Measurements from ENCODE around the gene LCN12. TPM values are rescaled to one million over a fixed set of nuclear protein-coding genes. Genes with fewer than 3 reads are reported as not detected.

Gene LCN12
- total RNA-seq, 1 donor from 2014 or later, result 2.1 TPM

- Mint-ChIP-seq H3K9me3 (no peaks in the 10 kb centered on the region), H3K27ac (no peak overlapping the region), H3K36me3 (ENCODE audit: low read depth) (no peaks in the 10 kb centered on the region), H3K4me3 (ENCODE audit: low read depth) (no peak overlapping the region), H3K4me1 (ENCODE audit: low read depth) (peaks cover 9% of the 10 kb centered on the region), H3K27me3 (ENCODE audit: low read depth) (peaks cover 2% of the 10 kb centered on the region)
- no peak for DNase-seq (ENCODE audit: low spot score)
- intact Hi-C loops (cut with micrococcal nuclease), result loop anchor here (10.0 kb wide), 1 partner anchor 485 kb away; the partner anchor contains the start of gene NSMF
These were observed 17.7 kb downstream of the LCN12 start for GRCh38 chr9:136969774-136970173.

- no peaks in the 10 kb centered on the region for H3K36me3 Mint-ChIP-seq (ENCODE audit: low read depth)
- no peak for DNase-seq (ENCODE audit: low spot score)
- H3K27ac Mint-ChIP-seq, result no peak overlapping the region
- H3K4me1 Mint-ChIP-seq (ENCODE audit: low read depth), result peaks cover 12% of the 10 kb centered on the region
- H3K27me3 Mint-ChIP-seq (ENCODE audit: low read depth), result peaks cover 2% of the 10 kb centered on the region
- no peaks in the 10 kb centered on the region for H3K9me3 Mint-ChIP-seq
- H3K4me3 Mint-ChIP-seq (ENCODE audit: low read depth), result no peak overlapping the region
- intact Hi-C loops (cut with micrococcal nuclease), result loop anchor here (10.0 kb wide), 1 partner anchor 484 kb away; the partner anchor contains the start of gene NSMF
These were observed 18.3 kb downstream of the LCN12 start for GRCh38 chr9:136970361-136970760.

DNA sequence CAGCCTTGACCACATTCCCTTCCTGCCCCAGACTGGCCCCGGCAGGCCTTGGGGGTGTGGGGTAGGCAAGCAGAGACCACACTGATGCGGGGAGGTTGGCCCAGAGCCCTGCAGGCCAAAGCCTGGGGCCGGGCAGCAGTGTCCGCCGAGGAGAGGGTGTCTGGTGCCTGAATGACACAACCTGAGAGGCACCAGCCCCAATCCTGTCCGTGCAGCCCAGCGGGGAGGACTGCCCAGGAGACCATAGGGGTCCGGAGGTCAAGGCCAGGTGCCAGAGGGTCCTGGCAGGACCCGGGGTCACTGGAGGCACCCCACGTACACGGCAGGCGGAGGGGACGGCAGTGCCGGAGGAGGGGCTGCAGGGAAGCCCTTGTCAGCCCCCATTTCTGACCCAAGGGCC lies 19.7 kb downstream of the LCN12 start:
- H3K4me1 Mint-ChIP-seq (ENCODE audit: low read depth), result peaks cover 7% of the 10 kb centered on the region
- no peaks in the 10 kb centered on the region for H3K9me3 Mint-ChIP-seq
- intact Hi-C loops (cut with micrococcal nuclease), result loop anchor here (10.0 kb wide), 1 partner anchor 483 kb away; the partner anchor contains the start of gene NSMF
- H3K4me3 Mint-ChIP-seq (ENCODE audit: low read depth), result no peak overlapping the region
- H3K27me3 Mint-ChIP-seq (ENCODE audit: low read depth), result no peaks in the 10 kb centered on the region
- no peak for DNase-seq (ENCODE audit: low spot score)
- no peak overlapping the region for H3K27ac Mint-ChIP-seq
- H3K36me3 Mint-ChIP-seq (ENCODE audit: low read depth), result no peaks in the 10 kb centered on the region

DNA sequence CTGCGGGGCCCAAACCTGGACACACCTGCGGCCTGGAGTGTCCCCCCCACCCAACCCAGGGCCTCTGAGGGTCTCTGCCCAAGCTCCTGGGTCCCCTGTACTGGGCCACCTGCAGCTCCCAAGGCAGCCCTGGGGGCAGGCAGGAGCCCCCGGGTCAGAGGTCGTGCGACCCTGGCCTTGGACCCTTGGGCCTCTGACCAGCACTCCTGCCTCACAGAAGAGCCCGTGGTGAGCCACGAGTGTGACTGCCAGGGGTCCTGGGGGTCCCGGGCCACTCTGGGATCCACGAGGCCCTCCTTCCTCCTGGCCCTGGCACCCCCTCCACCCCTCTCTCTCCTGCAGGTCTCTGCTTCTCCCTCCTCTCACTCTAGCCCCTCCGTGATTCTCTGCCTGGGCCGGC lies 20.3 kb downstream of the LCN12 start:
- DNase-seq (ENCODE audit: low spot score), result no peak
- intact Hi-C loops (cut with micrococcal nuclease), result loop anchor here (10.0 kb wide), 1 partner anchor 482 kb away; the partner anchor contains the start of gene NSMF
- Mint-ChIP-seq H3K4me3 (ENCODE audit: low read depth) (no peak overlapping the region), H3K27me3 (ENCODE audit: low read depth) (no peaks in the 10 kb centered on the region), H3K4me1 (ENCODE audit: low read depth) (peaks cover 7% of the 10 kb centered on the region), H3K27ac (no peak overlapping the region), H3K36me3 (ENCODE audit: low read depth) (no peaks in the 10 kb centered on the region), H3K9me3 (no peaks in the 10 kb centered on the region)

- Mint-ChIP-seq H3K4me1 (ENCODE audit: low read depth) (peaks cover 7% of the 10 kb centered on the region), H3K9me3 (no peaks in the 10 kb centered on the region), H3K4me3 (ENCODE audit: low read depth) (no peak overlapping the region), H3K27ac (no peak overlapping the region), H3K27me3 (ENCODE audit: low read depth) (no peaks in the 10 kb centered on the region), H3K36me3 (ENCODE audit: low read depth) (no peaks in the 10 kb centered on the region)
- intact Hi-C loops (cut with micrococcal nuclease), result loop anchor here (10.0 kb wide), 1 partner anchor 482 kb away; the partner anchor contains the start of gene NSMF
- no peak for DNase-seq (ENCODE audit: low spot score)
These were observed 20.7 kb downstream of the LCN12 start for GRCh38 chr9:136972743-136973142.

DNA sequence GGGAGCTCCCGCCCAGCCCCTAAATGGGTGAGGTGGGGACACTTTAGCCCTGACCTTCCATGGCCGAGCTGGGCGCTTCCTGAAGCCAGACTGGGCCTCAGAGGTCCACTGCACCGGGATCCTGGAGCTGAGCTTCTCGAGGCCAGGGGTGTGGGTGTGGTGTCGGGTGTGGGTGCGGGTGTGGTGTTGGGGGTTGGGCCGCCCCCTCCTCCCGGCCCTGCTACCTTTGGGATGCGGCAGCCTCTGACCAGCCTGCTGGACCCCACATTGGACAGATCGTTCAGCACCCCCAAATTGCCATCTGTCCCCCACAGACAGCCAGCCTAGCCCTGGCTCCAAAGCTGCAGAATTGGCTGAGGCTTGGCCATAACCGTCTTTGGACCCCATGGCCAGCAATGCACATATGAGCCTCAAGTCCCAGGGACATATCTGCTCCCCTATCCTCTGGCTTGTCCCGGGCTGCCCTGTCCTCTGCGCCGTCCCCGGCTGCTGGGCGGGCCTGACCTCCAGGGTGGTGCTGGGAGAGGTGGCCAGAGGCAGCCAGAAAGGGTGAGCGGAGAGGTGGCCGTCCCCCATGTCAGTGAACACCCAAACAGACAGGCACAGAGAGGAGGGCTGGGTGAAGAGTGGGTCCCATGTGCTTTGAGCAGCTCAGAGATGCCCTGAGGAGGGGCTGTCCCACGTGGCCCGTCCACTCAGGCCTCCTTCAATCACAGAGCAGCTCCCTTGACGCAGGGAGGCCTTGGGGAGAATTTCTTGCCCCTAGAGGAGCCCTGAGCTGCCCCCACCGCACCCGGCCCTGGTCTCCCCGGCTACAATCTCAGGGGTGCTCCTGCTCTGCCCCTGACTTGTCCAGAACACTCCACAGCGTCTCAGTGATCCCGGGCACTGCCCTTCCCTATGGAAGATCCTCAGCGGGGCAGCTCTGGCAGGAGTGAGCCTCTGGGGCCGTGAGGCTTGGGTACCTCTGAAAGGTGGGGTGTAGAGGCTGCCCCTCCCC lies 21.8 kb downstream of the LCN12 start:
- Mint-ChIP-seq H3K4me3 (ENCODE audit: low read depth) (no peak overlapping the region), H3K27ac (no peak overlapping the region), H3K4me1 (ENCODE audit: low read depth) (peaks cover 7% of the 10 kb centered on the region), H3K27me3 (ENCODE audit: low read depth) (no peaks in the 10 kb centered on the region), H3K9me3 (no peaks in the 10 kb centered on the region), H3K36me3 (ENCODE audit: low read depth) (no peaks in the 10 kb centered on the region)
- intact Hi-C loops (cut with micrococcal nuclease), result loop anchor here (10.0 kb wide), 1 partner anchor 481 kb away; the partner anchor contains the start of gene NSMF
- DNase-seq (ENCODE audit: low spot score), result no peak

GRCh38 chr9:136974817-136975535 lies 22.9 kb downstream of the LCN12 start:
- no peak overlapping the region for H3K4me3 Mint-ChIP-seq (ENCODE audit: low read depth)
- H3K27me3 Mint-ChIP-seq (ENCODE audit: low read depth), result no peaks in the 10 kb centered on the region
- DNase-seq (ENCODE audit: low spot score), result no peak
- H3K4me1 Mint-ChIP-seq (ENCODE audit: low read depth), result peaks cover 7% of the 10 kb centered on the region
- H3K36me3 Mint-ChIP-seq (ENCODE audit: low read depth), result no peaks in the 10 kb centered on the region
- intact Hi-C loops (cut with micrococcal nuclease), result loop anchor here (10.0 kb wide), 1 partner anchor 480 kb away; the partner anchor contains the start of gene NSMF
- no peaks in the 10 kb centered on the region for H3K9me3 Mint-ChIP-seq
- H3K27ac Mint-ChIP-seq, result no peak overlapping the region

GRCh38 chr9:136975644-136976043 lies 23.6 kb downstream of the LCN12 start:
- H3K4me3 Mint-ChIP-seq (ENCODE audit: low read depth), result no peak overlapping the region
- no peaks in the 10 kb centered on the region for H3K27me3 Mint-ChIP-seq (ENCODE audit: low read depth)
- H3K36me3 Mint-ChIP-seq (ENCODE audit: low read depth), result no peaks in the 10 kb centered on the region
- intact Hi-C loops (cut with micrococcal nuclease), result loop anchor here (10.0 kb wide), 1 partner anchor 479 kb away; the partner anchor contains the start of gene NSMF
- H3K4me1 Mint-ChIP-seq (ENCODE audit: low read depth), result peaks cover 7% of the 10 kb centered on the region
- H3K9me3 Mint-ChIP-seq, result no peaks in the 10 kb centered on the region
- no peak overlapping the region for H3K27ac Mint-ChIP-seq
- no peak for DNase-seq (ENCODE audit: low spot score)

- H3K27me3 Mint-ChIP-seq (ENCODE audit: low read depth), result no peaks in the 10 kb centered on the region
- intact Hi-C loops (cut with micrococcal nuclease), result loop anchor here (10.0 kb wide), 1 partner anchor 478 kb away; the partner anchor contains the start of gene NSMF
These were observed 25.1 kb downstream of the LCN12 start, which contains the start of gene PTGDS for GRCh38 chr9:136977223-136977622. Gene PTGDS (plus strand): TSS chr9:136977504. CDS start chr9:136977579, 75 bp downstream.

GRCh38 chr9:136977649-136978072 lies 25.6 kb downstream of the LCN12 start:
- Mint-ChIP-seq H3K27ac (no peak overlapping the region), H3K4me3 (ENCODE audit: low read depth) (no peak overlapping the region), H3K4me1 (ENCODE audit: low read depth) (peaks cover 7% of the 10 kb centered on the region), H3K9me3 (no peaks in the 10 kb centered on the region), H3K36me3 (ENCODE audit: low read depth) (no peaks in the 10 kb centered on the region), H3K27me3 (ENCODE audit: low read depth) (no peaks in the 10 kb centered on the region)
- DNase-seq (ENCODE audit: low spot score), result no peak
- intact Hi-C loops (cut with micrococcal nuclease), result loop anchor here (1.0 to 10.0 kb wide), 2 partner anchors 45 to 477 kb away; partner anchors contain the start of gene NSMF

More at GRCh38 chr9:136977223-136977622, 25.1 kb downstream of the LCN12 start, which contains the start of gene PTGDS:
- H3K4me3 Mint-ChIP-seq (ENCODE audit: low read depth), result no peak within 1 kb of the TSS
- H3K4me1 Mint-ChIP-seq (ENCODE audit: low read depth), result peaks cover 7% of the 10 kb centered on the region
- no peak for DNase-seq (ENCODE audit: low spot score)
- H3K9me3 Mint-ChIP-seq, result no peaks in the 10 kb centered on the region
- H3K36me3 Mint-ChIP-seq (ENCODE audit: low read depth), result no peaks in the 10 kb centered on the region
- no peak within 1 kb of the TSS for H3K27ac Mint-ChIP-seq

DNA sequence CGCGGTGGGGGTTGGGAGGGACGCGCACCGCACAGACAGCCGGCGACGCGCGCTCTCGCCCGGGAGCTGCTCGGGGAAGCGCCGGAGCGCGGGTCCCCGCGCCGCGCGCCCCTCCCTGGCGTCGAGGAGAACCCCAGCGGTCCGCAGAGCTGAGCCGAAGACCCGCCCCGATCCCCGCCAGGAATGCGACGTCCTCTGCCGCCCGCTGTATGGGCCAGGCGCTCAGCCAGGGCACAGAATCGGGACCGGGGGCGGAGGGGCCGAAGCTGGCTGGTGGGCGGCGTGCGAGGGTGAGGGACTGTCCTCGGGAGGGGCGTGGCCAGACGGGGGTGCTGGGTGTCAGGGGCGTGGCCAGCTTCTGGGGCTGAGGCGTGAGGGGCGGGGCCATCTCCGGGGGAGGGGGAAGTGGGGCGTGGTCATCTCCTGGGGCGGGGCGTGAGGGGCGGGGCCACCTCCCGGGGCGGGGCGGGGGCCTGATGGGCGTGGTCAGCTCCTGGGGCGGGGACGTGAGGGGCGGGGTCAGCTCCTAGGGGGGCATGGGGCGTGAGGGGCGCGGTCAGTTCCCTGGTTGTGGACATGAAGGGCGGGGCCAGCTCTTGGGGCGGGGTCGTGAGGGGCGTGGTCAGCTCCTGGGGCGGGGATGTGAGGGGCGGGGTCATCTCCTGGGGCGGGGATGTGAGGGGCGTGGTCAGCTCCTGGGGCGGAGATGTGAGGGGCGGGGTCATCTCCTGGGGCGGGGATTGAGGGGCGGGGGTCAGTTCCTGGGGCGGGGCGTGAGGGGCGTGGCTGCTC lies 26.2 kb downstream of the LCN12 start:
- intact Hi-C loops (cut with micrococcal nuclease), result loop anchor here (1.0 to 10.0 kb wide), 2 partner anchors 44 to 477 kb away; partner anchors contain the start of gene NSMF
- Mint-ChIP-seq H3K9me3 (no peaks in the 10 kb centered on the region), H3K4me1 (ENCODE audit: low read depth) (peaks cover 7% of the 10 kb centered on the region), H3K27ac (no peak overlapping the region), H3K27me3 (ENCODE audit: low read depth) (no peaks in the 10 kb centered on the region), H3K4me3 (ENCODE audit: low read depth) (no peak overlapping the region), H3K36me3 (ENCODE audit: low read depth) (no peaks in the 10 kb centered on the region)
- peak; percentile 57 for DNase-seq (ENCODE audit: low spot score)

Measured in activated T-helper 2 cell treated with anti-CD3 and anti-CD28 coated beads, Interferon-gamma antibody, Interleukin-2, Interleukin-4, amounts not matched to agents 10 μg/mL and 5 μg/mL and 100 μg/mL, durations not matched to agents 14 hours and 24 hours and 36 hours (primary cell).